AG09319 (cell line): ENCODE measurements around the gene JAM3.
"Not testable (repeated sequence)": the region's sequence is repeated elsewhere in the genome, so short reads cannot be mapped to it uniquely, and the experiment has no call there.

ENCODE experiments used
- DNase-seq: peaks from one replicate; pipeline ENCODE4 v3.0.0-alpha.2; 2010; ENCODE audit warnings: low read depth; ENCODE audit errors: extremely low read depth
- CTCF ChIP-seq: IDR thresholded peaks from 2 replicates; pipeline ENCODE4 v1.5.1; 2011; ENCODE audit warnings: low read depth, mild to moderate bottlenecking, inconsistent platforms, low read length, moderate library complexity

The JAM3 gene

DNA sequence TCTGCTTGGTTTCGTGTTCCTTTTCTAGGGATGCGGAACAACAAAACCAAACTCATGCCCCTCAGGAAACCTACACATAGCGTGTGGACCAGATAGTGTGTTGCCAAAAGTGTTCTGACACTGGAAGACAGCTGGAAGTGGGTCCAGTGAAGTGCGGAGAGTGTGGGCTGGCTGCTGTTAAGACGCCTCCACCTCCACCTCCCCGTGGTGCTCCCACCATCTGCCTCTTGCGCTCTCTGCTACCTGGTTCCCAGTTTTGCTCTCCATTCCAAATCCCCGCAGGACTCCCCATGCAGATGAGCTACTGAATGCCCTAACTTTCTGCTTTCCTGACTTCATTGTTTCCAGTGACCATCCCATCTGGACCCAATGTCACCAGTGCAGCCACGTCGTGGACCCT lies 103.1 kb downstream of the JAM3 start:
- DNase-seq = no peak
- no peak for TF ChIP-seq CTCF

GRCh38 chr11:134173296-134173695 lies 104.4 kb downstream of the JAM3 start:
- no peak for TF ChIP-seq CTCF
- no peak for DNase-seq

GRCh38 chr11:134176284-134176683 lies 107.4 kb downstream of the JAM3 start:
- DNase-seq = no peak
- no peak for TF ChIP-seq CTCF

- no peak for TF ChIP-seq CTCF
- no peak for DNase-seq
Observed at GRCh38 chr11:134178032-134178674, 109.3 kb downstream of the JAM3 start.

- DNase-seq = no peak
- no peak for TF ChIP-seq CTCF
Observed at GRCh38 chr11:134181707-134182106, 112.8 kb downstream of the JAM3 start.

- not testable (repeated sequence) for DNase-seq
Observed at GRCh38 chr11:134188092-134188491, 119.2 kb downstream of the JAM3 start.

- no peak for TF ChIP-seq CTCF
- no peak for DNase-seq
Observed at GRCh38 chr11:134196756-134197155, 127.9 kb downstream of the JAM3 start.

DNA sequence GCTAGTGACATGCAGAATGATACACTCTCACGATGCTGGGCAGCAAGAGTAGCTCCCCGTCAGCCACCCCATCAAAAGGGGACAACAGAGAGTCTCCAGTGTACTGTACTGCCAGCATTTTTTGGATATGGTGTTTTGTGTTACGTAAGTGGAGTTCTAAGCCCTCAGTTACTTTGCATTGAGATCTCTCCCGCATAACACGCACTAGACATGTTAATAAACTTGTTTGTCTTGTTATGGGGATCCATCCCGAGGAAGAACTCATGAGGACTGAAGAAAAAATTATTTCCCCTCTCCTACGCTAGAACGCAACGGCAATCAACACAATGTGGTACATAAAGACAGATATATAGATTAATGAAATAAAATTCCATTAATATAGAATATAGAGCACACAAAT lies 130.7 kb downstream of the JAM3 start:
- no peak for DNase-seq
- no peak for TF ChIP-seq CTCF
